Trophoblast cell (in vitro differentiated cells and primary cell): ENCODE data around the gene SULT1A4.
"Not testable (repeated sequence)": the region's sequence is repeated elsewhere in the genome, so short reads cannot be mapped to it uniquely, and the experiment has no call there.

Experiments
- DNase-seq, 2 donors: peaks; one replicate each; pipeline ENCODE4 v3.0.0-alpha.2; 2016
- H2AFZ ChIP-seq: 2 replicates; pipeline ENCODE4 v1.6.1; 2013; ENCODE audit warnings: low read length, moderate library complexity, mild to moderate bottlenecking; ENCODE audit not compliant: insufficient read depth, poor library complexity
- H2AK5ac ChIP-seq: 2 replicates; pipeline ENCODE4 v1.6.1; 2013; ENCODE audit warnings: mild to moderate bottlenecking, low read length
- H2BK120ac ChIP-seq: 2 replicates; pipeline ENCODE4 v1.6.1; 2013; ENCODE audit warnings: low read length, mild to moderate bottlenecking, moderate library complexity; ENCODE audit not compliant: insufficient read depth, poor library complexity
- H2BK12ac ChIP-seq: 2 replicates; pipeline ENCODE4 v1.6.1; 2013; ENCODE audit warnings: mild to moderate bottlenecking, low read length, moderate library complexity
- H2BK5ac ChIP-seq: 2 replicates; pipeline ENCODE4 v1.6.1; 2013; ENCODE audit warnings: low read length, low read depth, moderate library complexity, mild to moderate bottlenecking; ENCODE audit not compliant: poor library complexity
- H3K14ac ChIP-seq: 2 replicates; pipeline ENCODE4 v1.6.1; 2013; ENCODE audit warnings: mild to moderate bottlenecking, low read length
- H3K18ac ChIP-seq: 2 replicates; pipeline ENCODE4 v1.6.1; 2013; ENCODE audit warnings: mild to moderate bottlenecking, low read length
- H3K23ac ChIP-seq: 2 replicates; pipeline ENCODE4 v1.6.1; 2013; ENCODE audit warnings: low read length
- H3K27ac ChIP-seq: 2 replicates; pipeline ENCODE4 v1.5.1; 2013; ENCODE audit warnings: low read depth, mild to moderate bottlenecking, inconsistent platforms, low read length, moderate library complexity
- H3K27me3 ChIP-seq: 2 replicates; pipeline ENCODE4 v1.6.1; 2013; ENCODE audit warnings: inconsistent platforms, mild to moderate bottlenecking, low read length, moderate library complexity; ENCODE audit not compliant: insufficient read depth
- H3K36me3 ChIP-seq, 2 experiments: 1 replicate in 1 of 2; 2 replicates in 1 of 2; pipeline ENCODE4 v1.6.1; 2013; ENCODE audit warnings: low read length in 2 of 2, mild to moderate bottlenecking in 2 of 2, moderate library complexity in 1 of 2; ENCODE audit not compliant: insufficient read depth in 2 of 2, control insufficient read depth in 1 of 2
- H3K4ac ChIP-seq: 2 replicates; pipeline ENCODE4 v1.6.1; 2013; ENCODE audit warnings: low read depth, mild to moderate bottlenecking, low read length, moderate library complexity
- H3K4me1 ChIP-seq, 2 experiments: 1 replicate in 1 of 2; 2 replicates in 1 of 2; pipeline ENCODE4 v1.6.1; 2013; ENCODE audit warnings: low read length in 2 of 2, mild to moderate bottlenecking in 2 of 2, moderate library complexity in 1 of 2; ENCODE audit not compliant: insufficient read depth in 2 of 2, control insufficient read depth in 1 of 2
- H3K4me2 ChIP-seq: 2 replicates; pipeline ENCODE4 v1.6.1; 2013; ENCODE audit warnings: inconsistent platforms, mild to moderate bottlenecking, low read length, moderate library complexity
- H3K4me3 ChIP-seq: 2 replicates; pipeline ENCODE4 v1.5.1; 2013; ENCODE audit warnings: mild to moderate bottlenecking, low read depth, low read length, inconsistent platforms
- H3K79me1 ChIP-seq: one replicate; pipeline ENCODE4 v1.6.1; 2013; ENCODE audit warnings: low read length
- H3K79me2 ChIP-seq: 2 replicates; pipeline ENCODE4 v1.6.1; 2013; ENCODE audit warnings: low read length, mild to moderate bottlenecking; ENCODE audit not compliant: control insufficient read depth, insufficient read depth, poor library complexity
- H3K9ac ChIP-seq: 2 replicates; pipeline ENCODE4 v1.6.1; 2013; ENCODE audit warnings: mild to moderate bottlenecking, low read length
- H3K9me3 ChIP-seq: 2 replicates; pipeline ENCODE4 v1.6.1; 2013; ENCODE audit warnings: low read depth, mild to moderate bottlenecking, control low read depth, inconsistent platforms, low read length; ENCODE audit not compliant: insufficient read depth
- H4K12ac ChIP-seq: 2 replicates; pipeline ENCODE4 v1.6.1; 2013; ENCODE audit warnings: low read depth, mild to moderate bottlenecking, low read length, moderate library complexity
- H4K8ac ChIP-seq: 2 replicates; pipeline ENCODE4 v1.6.1; 2013; ENCODE audit warnings: low read depth, mild to moderate bottlenecking, low read length, moderate library complexity
- H4K91ac ChIP-seq: one replicate; pipeline ENCODE4 v1.6.1; 2013; ENCODE audit warnings: low read depth, mild to moderate bottlenecking, low read length, moderate library complexity
- WGBS: extraction: QIAGEN DNeasy Blood & Tissue Kit; methylation state at CpG from one replicate; pipeline ENCODE4 v1.1.7; 2013; ENCODE audit warnings: missing lambda C conversion rate; ENCODE audit not compliant: insufficient read length, insufficient coverage; ENCODE audit errors: extremely low coverage; 5-methylcytosine and 5-hydroxymethylcytosine counted together

SULT1A4 gene

DNA sequence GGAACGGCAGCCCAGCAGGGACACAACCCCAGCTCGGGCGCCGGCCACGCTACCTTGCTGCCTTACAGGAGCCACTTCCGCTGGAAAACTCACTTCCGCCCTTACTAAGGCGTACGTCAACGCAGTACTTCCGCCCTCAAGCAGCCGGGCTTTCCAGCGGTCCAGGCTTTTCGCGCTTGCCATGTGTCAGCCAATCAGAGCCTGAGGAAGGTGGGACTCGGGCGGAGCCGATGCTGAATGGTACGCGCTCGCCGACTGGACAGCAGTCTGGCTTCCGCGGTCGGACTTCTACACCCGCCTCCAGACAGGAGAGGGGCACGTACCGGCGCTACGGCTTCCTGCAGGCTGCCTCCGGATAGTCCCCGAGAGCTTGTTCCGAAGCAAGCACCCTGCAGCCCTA lies 5.4 kb upstream of the SULT1A4 start, which contains the start of the genes BOLA2 and SLX1B:
Gene BOLA2, minus strand, starts transcription at position 83 of the 400 bp plus-strand sequence. CDS start 98 bp downstream, outside the sequence.
Gene SLX1B, plus strand, starts transcription at position 265 of the 400 bp plus-strand sequence.
- not testable (repeated sequence) for H3K4me3 ChIP-seq, H3K4me1 ChIP-seq, H4K12ac ChIP-seq, H3K27ac ChIP-seq, H3K4ac ChIP-seq, H2BK12ac ChIP-seq, H3K4me2 ChIP-seq, H3K18ac ChIP-seq, H3K9ac ChIP-seq, H3K9me3 ChIP-seq, H3K79me1 ChIP-seq, H3K79me2 ChIP-seq, DNase-seq, H2BK5ac ChIP-seq, H2AFZ ChIP-seq, H3K36me3 ChIP-seq, H2AK5ac ChIP-seq, H4K91ac ChIP-seq, H4K8ac ChIP-seq, H2BK120ac ChIP-seq, H3K14ac ChIP-seq, H3K27me3 ChIP-seq, H3K23ac ChIP-seq
- no CpG with 5 or more reads among the region's 33 CpGs for WGBS

DNA sequence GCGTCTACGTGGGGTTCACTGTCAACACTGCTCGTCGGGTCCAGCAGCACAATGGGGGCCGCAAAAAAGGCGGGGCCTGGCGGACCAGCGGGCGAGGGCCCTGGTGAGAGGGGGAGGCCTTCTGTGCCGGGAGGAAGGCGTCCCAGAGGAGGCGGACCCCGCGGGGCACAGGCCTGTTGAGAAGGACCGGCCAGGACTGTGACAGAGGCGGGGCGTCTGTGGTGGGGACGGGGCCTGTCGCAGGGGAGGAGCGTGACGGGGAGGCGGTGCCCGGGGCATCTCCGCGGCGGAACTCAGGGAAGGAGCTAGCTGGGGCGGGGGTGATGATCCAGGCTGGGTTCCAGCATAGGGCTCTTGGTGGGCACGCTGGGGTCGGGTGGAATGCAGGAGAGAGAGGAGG lies 4.9 kb upstream of the SULT1A4 start:
- not testable (repeated sequence) for H2AFZ ChIP-seq, H3K27ac ChIP-seq, H2BK5ac ChIP-seq, H3K9me3 ChIP-seq, H3K27me3 ChIP-seq, H4K91ac ChIP-seq, H2BK120ac ChIP-seq, H3K4me1 ChIP-seq, H3K79me1 ChIP-seq, H3K4me3 ChIP-seq, H3K23ac ChIP-seq, H2AK5ac ChIP-seq, H3K18ac ChIP-seq, DNase-seq, H4K12ac ChIP-seq, H3K79me2 ChIP-seq, H3K4me2 ChIP-seq, H3K14ac ChIP-seq, H3K4ac ChIP-seq, H3K9ac ChIP-seq, H2BK12ac ChIP-seq, H3K36me3 ChIP-seq, H4K8ac ChIP-seq
- no CpG with 5 or more reads among the region's 29 CpGs for WGBS

DNA sequence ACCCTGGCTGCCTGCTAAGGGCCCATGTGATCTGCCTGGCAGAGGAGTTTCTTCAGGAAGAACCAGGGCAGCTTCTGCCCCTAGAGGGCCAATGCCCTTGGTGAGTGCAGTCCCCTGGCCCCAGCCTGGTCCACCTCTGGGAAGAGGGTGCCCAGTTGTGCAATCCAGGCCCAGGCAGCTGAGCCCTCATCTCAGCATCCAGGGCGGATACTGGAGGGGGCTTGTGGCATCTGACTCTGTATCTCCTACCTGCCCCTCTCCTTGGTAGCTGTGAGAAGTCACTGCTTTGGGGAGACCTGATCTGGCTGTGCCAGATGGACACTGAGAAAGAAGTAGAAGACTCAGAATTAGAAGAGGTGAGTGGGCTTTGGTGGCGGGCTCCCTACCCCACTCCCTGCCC lies 2.1 kb upstream of the SULT1A4 start:
- not testable (repeated sequence) for H2BK120ac ChIP-seq, H4K91ac ChIP-seq, H3K9me3 ChIP-seq, H3K4me3 ChIP-seq, H3K27me3 ChIP-seq, H4K12ac ChIP-seq, H2BK5ac ChIP-seq, H3K4me2 ChIP-seq, H3K4me1 ChIP-seq, H3K9ac ChIP-seq, H3K23ac ChIP-seq, H3K27ac ChIP-seq, H3K79me1 ChIP-seq, H3K4ac ChIP-seq, H3K18ac ChIP-seq, H3K14ac ChIP-seq, H2AK5ac ChIP-seq, DNase-seq, H2BK12ac ChIP-seq, H3K79me2 ChIP-seq, H4K8ac ChIP-seq, H3K36me3 ChIP-seq, H2AFZ ChIP-seq
- WGBS = no CpG with 5 or more reads among the region's 2 CpGs

DNA sequence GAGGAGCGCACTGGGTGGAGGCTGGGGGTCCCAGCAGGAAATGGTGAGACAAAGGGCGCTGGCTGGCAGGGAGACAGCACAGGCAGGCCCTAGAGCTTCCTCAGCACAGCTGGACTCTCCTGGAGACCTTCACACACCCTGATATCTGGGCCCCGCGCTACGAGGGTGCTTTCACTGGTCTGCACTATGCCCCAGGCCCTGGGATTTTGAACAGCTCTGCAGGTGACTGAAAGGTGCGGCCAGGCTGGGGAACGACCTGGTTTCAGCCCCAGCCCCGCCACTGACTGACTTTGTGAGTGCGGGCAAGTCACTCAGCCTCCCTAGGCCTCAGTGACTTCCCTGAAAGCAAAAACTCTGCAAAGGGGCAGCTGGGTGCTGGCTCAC lies 926 bp downstream of the SULT1A4 start:
- H3K79me1 ChIP-seq, H3K4me3 ChIP-seq, H3K79me2 ChIP-seq, H4K8ac ChIP-seq, H3K9me3 ChIP-seq, H4K91ac ChIP-seq, H3K4ac ChIP-seq, H2BK12ac ChIP-seq, H3K27me3 ChIP-seq, H4K12ac ChIP-seq, H3K23ac ChIP-seq, H2BK5ac ChIP-seq, H2AFZ ChIP-seq, H2BK120ac ChIP-seq, H3K27ac ChIP-seq, H3K18ac ChIP-seq, DNase-seq, H3K14ac ChIP-seq, H3K4me1 ChIP-seq, H3K9ac ChIP-seq, H3K4me2 ChIP-seq, H3K36me3 ChIP-seq, H2AK5ac ChIP-seq: not testable (repeated sequence)
- WGBS = no CpG with 5 or more reads among the region's 9 CpGs
